ENCODE data around the gene PSMA5.

DNA sequence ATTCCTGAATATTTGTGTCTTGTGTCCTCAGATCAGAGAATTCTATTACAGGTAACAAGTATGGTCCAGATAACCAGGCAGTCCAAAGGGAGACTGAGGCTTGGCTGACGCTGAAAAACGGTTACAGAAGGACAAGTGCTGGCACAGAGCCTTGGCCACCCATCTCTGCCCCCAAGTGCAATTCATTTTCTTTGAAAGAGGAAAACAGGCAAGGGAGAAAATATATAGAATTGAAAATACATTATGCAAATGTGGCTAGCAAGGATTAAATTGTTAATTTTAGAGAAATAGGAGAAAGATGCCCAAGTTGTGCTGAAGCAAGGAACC is 29.8 kb downstream of the PSMA5 start:
- TF ChIP-seq CTCF (IDR thresholded peaks at IDR 0.05) (no peak), POLR2A (IDR thresholded peaks at IDR 0.05) (no peak)

All from Peyer's patch (tissue), 4 donors.